Suprapubic skin (tissue), 4 donors: ENCODE measurements around the gene PARD3B.

Experiments
- POLR2A ChIP-seq, 2 donors: fragments of 450-650 bp; IDR thresholded peaks; one replicate each; pipeline ENCODE4 v1.6.1; 2017; ENCODE audit warnings: antibody characterized with exemption in 2 of 2, mild to moderate bottlenecking in 2 of 2, moderate library complexity in 2 of 2
- POLR2AphosphoS5 ChIP-seq, 3 donors: sonication (generic); formaldehyde crosslinking; IDR thresholded peaks; one replicate each; pipeline ENCODE4 v1.6.1; 2017; ENCODE audit warnings: antibody characterized with exemption in 3 of 3
- TF ChIP-seq, protein P1 (sequence below), 2 donors: fragments of 200-600 bp in 1 of 2; fragments of 450-650 bp in 1 of 2; sonication (generic) in 1 of 2; IDR thresholded peaks; one replicate each; pipeline ENCODE4 v1.5.1; 2016 to 2019; ENCODE audit warnings: antibody characterized with exemption in 2 of 2, mild to moderate bottlenecking in 1 of 2, moderate library complexity in 1 of 2

DNA sequence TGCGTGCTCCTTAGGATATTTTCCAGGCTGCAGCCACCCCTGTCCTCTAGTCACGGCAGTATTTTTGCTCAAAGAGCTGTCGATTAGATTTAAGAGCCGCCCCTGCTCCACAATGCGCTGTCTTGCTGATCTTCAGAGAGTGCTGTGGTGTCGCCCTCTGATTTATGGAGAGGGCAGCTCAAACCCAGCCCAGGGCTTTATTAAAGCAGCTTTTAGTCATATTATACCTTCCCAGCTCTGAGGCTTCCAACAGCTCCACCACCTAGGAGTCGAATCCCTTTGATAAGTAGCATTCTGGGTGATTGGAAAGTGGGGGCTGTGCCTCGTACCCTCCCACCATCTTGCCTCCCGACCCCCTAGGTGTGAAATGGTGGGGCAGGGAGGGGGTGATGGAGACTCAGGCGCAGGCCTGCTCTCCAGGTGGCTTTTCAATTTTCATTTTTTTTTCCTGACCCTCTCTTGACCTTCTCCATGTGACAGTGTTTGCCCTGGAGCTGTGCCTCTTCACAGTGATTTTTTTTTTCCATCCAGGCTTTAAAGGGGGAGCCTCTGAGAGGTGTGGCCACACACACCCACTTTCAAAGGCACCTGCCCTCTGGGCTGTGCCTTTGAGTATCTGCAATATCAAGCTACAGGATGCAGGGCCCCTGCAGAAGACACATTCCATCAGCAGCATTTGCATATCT lies 1084.0 kb downstream of the PARD3B start:
- TF ChIP-seq, protein P1, sequence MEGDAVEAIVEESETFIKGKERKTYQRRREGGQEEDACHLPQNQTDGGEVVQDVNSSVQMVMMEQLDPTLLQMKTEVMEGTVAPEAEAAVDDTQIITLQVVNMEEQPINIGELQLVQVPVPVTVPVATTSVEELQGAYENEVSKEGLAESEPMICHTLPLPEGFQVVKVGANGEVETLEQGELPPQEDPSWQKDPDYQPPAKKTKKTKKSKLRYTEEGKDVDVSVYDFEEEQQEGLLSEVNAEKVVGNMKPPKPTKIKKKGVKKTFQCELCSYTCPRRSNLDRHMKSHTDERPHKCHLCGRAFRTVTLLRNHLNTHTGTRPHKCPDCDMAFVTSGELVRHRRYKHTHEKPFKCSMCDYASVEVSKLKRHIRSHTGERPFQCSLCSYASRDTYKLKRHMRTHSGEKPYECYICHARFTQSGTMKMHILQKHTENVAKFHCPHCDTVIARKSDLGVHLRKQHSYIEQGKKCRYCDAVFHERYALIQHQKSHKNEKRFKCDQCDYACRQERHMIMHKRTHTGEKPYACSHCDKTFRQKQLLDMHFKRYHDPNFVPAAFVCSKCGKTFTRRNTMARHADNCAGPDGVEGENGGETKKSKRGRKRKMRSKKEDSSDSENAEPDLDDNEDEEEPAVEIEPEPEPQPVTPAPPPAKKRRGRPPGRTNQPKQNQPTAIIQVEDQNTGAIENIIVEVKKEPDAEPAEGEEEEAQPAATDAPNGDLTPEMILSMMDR (IDR thresholded peaks at IDR 0.05): no peak
- TF ChIP-seq POLR2AphosphoS5 (IDR thresholded peaks at IDR 0.05) (no peak), POLR2A (IDR thresholded peaks at IDR 0.05) (no peak)
